BJ (cell line): ENCODE results near the gene ACOX1. TPM values are rescaled to one million over a fixed set of nuclear protein-coding genes. Genes with fewer than 3 reads are reported as not detected.

Experiments used
- CTCF ChIA-PET: fragments of 350-600 bp; formaldehyde crosslinking; extraction: SDS; loops from one replicate; lab custom pipeline; 2021; ENCODE audit warnings: antibody characterized with exemption, inconsistent platforms; lab: Yijun Ruan, JAX
- POLR2A ChIA-PET: fragments of 300-600 bp; sonication (Branson Sonifier 250); formaldehyde crosslinking; extraction: SDS; loops from one replicate; lab custom pipeline; 2021; ENCODE audit warnings: antibody characterized with exemption; lab: Charles Lee
- DNase-seq: peaks from one replicate; pipeline ENCODE4 v3.0.0-alpha.2; 2011; ENCODE audit warnings: low read depth
- H3K27me3 ChIP-seq: 2 replicates; pipeline ENCODE4 v1.6.0; 2011; ENCODE audit warnings: low read length; ENCODE audit not compliant: control insufficient read depth, insufficient read depth
- H3K36me3 ChIP-seq: 2 replicates; pipeline ENCODE4 v1.5.1; 2011; ENCODE audit warnings: low read length; ENCODE audit not compliant: control insufficient read depth, insufficient read depth
- H3K4me3 ChIP-seq: 2 replicates; pipeline ENCODE4 v1.5.1; 2011; ENCODE audit warnings: low read depth, mild to moderate bottlenecking, control low read depth, low read length
- CTCF ChIP-seq: IDR thresholded peaks from 2 replicates; pipeline ENCODE4 v1.5.1; 2011; ENCODE audit warnings: low read depth, mild to moderate bottlenecking, control low read depth, inconsistent platforms, low read length, moderate library complexity; ENCODE audit not compliant: insufficient read depth
- polyA plus RNA-seq: library from polyadenylated mRNA; depleted of rRNA; stranded (reverse); fragments of >200 nt; gene quantifications from 2 replicates; pipeline ENCODE4 v1.2.3, GENCODE V29; 2011

The ACOX1 gene
- polyA plus RNA-seq, 1 experiment: 33.6 TPM

GRCh38 chr17:76018340-76018680, 39.3 kb upstream of the ACOX1 start:
- TF ChIP-seq CTCF: no peak
- Histone ChIP-seq H3K36me3 (no peaks in the 10 kb centered on the region), H3K27me3 (peaks cover 3% of the 10 kb centered on the region; the same call in 1 of the 2 replicates), H3K4me3 (no peak overlapping the region)
- no peak for DNase-seq
- ChIA-PET POLR2A (no interaction called here), CTCF (interaction anchor here (0.6 to 6.3 kb wide), 5 partner anchors 11 to 659 kb away, joined by 3 to 81 read pairs (median 3); partner anchors contain the start of gene CDK3)

DNA sequence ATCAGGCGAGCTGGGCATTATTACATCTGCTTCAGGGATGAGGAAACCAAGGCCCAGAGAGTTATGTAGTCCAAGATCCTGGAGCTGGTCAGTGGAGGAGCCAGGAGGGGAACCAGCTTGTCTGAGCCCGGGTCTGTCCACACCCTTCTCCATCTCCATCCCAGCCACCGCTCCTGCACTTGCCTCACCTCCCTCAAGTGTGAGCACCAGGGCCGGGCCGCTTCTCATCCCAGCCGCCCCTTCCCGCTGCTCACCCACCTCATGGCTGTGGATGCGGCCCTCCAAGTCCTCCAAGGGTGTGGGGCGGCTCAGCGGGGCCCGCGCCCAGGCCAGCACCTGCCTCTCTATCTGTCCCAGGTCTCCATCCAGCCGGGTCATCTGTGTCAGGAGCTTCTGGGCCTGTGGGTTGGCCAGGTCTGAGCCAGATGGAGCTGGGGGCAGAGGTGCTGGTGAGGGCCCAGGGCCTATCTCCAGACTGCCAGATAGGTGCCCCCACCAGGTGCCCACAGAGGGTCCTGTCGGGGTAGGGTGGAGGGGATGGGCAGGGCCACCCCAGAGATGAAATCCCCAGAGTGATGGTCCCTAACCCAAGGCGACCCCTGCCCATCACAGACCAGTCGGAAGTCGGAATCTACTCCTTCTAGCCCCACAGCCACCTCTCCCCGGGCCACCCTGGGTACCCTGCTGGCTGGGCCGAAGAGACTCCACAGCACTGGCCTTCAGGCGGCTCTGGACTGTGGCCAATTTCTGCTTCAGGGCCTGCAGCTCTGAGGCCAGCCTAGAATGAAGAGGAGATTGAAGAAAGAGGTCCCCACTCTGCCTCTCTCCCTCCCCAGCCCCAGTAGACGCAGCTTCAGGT, 38.7 kb upstream of the ACOX1 start:
- no peak overlapping the region for H3K4me3 ChIP-seq
- DNase-seq: no peak
- H3K27me3 ChIP-seq: peaks cover 3% of the 10 kb centered on the region; the same call in 1 of the 2 replicates
- no peaks in the 10 kb centered on the region for H3K36me3 ChIP-seq
- no peak for TF ChIP-seq CTCF
- ChIA-PET CTCF (interaction anchor here (0.6 to 6.3 kb wide), 7 partner anchors 10 to 658 kb away, joined by 3 to 81 read pairs (median 3); partner anchors contain the start of gene CDK3), POLR2A (no interaction called here)

GRCh38 chr17:76014925-76015261, 35.9 kb upstream of the ACOX1 start:
- Histone ChIP-seq H3K36me3 (no peaks in the 10 kb centered on the region), H3K27me3 (peaks cover 3% of the 10 kb centered on the region; the same call in 1 of the 2 replicates), H3K4me3 (no peak overlapping the region)
- CTCF ChIA-PET: interaction anchor here (0.9 to 19.9 kb wide), 26 partner anchors 8 to 289 kb away, joined by 3 to 264 read pairs (median 7); partner anchors contain the start of genes CDK3 and MRPL38
- DNase-seq: no peak
- TF ChIP-seq CTCF: no peak
- POLR2A ChIA-PET: no interaction called here

DNA sequence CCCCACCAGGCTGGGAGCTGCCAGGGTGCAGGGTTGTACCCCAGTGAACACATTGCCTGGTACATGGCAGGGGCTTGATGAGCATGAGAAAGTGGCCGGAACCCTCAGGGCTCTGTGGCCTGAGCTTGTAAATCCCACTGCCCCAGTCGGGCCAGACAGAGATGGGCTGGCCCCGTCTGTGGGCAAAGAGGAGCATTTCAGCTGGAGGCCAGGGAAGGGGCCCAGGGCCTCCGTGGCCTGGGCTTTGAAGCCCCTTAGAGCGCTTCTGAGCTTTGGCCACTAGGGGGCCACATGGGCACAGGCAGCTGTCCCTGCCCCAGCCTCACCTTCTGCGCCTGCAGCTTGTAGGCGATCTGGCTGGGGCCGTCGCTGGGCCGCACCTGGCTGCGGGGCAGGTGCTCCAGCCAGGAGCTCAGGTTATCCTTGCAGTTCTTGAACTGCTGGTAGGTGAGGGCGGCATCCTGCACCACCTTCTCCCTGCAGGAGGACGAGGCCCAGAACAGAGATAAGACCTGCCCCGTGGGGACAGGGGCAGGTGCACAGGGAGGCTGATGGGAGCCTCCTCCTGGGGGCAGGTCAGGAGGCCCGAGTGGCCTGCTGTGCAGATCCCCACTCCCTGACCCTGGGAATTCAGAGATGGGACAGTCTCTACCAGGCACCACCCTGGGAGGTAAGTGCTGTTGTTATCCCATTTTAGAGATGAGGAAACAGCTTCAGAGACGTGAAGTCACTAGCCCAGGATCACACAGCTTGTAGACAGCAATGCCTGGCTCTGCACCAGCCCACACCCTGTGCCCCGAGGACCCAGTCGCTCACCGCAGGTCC, 35.3 kb upstream of the ACOX1 start:
- no peak overlapping the region for H3K4me3 ChIP-seq
- TF ChIP-seq CTCF: peak; percentile 99
- ChIA-PET POLR2A (no interaction called here), CTCF (interaction anchor here (0.8 to 19.9 kb wide), 38 partner anchors 9 to 290 kb away, joined by 3 to 264 read pairs (median 4); partner anchors contain the start of genes CDK3, GALR2, MRPL38 and ZACN)
- no peak for DNase-seq
- H3K36me3 ChIP-seq: no peaks in the 10 kb centered on the region
- peaks cover under 1% of the 10 kb centered on the region; the same call in 1 of the 2 replicates for H3K27me3 ChIP-seq

- ChIA-PET POLR2A (no interaction called here), CTCF (interaction anchor here (0.7 to 19.9 kb wide), 30 partner anchors 10 to 288 kb away, joined by 3 to 264 read pairs (median 6); partner anchors contain the start of genes CDK3, GALR2, MRPL38 and ZACN)
- no peak for DNase-seq
- no peaks in the 10 kb centered on the region for H3K36me3 ChIP-seq
- no peak overlapping the region for H3K4me3 ChIP-seq
- H3K27me3 ChIP-seq: no peaks in the 10 kb centered on the region
- TF ChIP-seq CTCF: no peak
Observed at GRCh38 chr17:76013377-76013932, 34.5 kb upstream of the ACOX1 start.
